OCI-LY7 (cell line): ENCODE measurements around the gene RNF157. TPM values are rescaled to one million over a fixed set of nuclear protein-coding genes. Genes with fewer than 3 reads are reported as not detected.

Experiments used
- BruUV-seq: library from RNA; stranded (reverse); fragments of 400-500 nt; replicated peaks from 2 replicates; lab custom pipeline; 2021; lab: Mats Ljungman, UMichigan
- CTCF ChIA-PET: fragments of 300-600 bp; sonication (Branson Sonifier 250); formaldehyde crosslinking; loops from one replicate; lab custom pipeline; 2022; ENCODE audit warnings: antibody characterized with exemption; ENCODE audit not compliant: unreplicated experiment; lab: Charles Lee
- POLR2A ChIA-PET: fragments of 300-600 bp; sonication (Branson Sonifier 250); formaldehyde crosslinking; loops from one replicate; lab custom pipeline; 2022; ENCODE audit warnings: antibody characterized with exemption; lab: Charles Lee
- DNase-seq: peaks from one replicate; pipeline ENCODE4 v3.0.0-alpha.2; 2015; ENCODE audit warnings: low spot score
- H2AFZ ChIP-seq: fragments of 200-600 bp; sonication (generic), shearing (Covaris generic); 2 replicates; pipeline ENCODE4 v1.6.1; 2014; ENCODE audit warnings: mild to moderate bottlenecking, antibody characterized with exemption, low read length, moderate library complexity
- H3K27ac ChIP-seq: fragments of 200-600 bp; sonication (generic); 2 replicates; pipeline ENCODE4 v1.5.1; 2014; ENCODE audit warnings: mixed run types, low read depth, mild to moderate bottlenecking, moderate library complexity, low read length, inconsistent platforms; ENCODE audit not compliant: poor library complexity, severe bottlenecking
- H3K36me3 ChIP-seq: fragments of 200-600 bp; sonication (generic); 2 replicates; pipeline ENCODE4 v1.6.1; 2014; ENCODE audit warnings: mild to moderate bottlenecking, antibody characterized with exemption, low read length, moderate library complexity, mixed read lengths; ENCODE audit not compliant: insufficient read depth
- H3K4me1 ChIP-seq: fragments of 200-600 bp; sonication (generic); 2 replicates; pipeline ENCODE4 v1.5.1; 2014; ENCODE audit warnings: mild to moderate bottlenecking, low read length; ENCODE audit not compliant: insufficient read depth, poor library complexity, severe bottlenecking
- H3K4me2 ChIP-seq: fragments of 200-600 bp; sonication (generic); 2 replicates; pipeline ENCODE4 v1.6.1; 2014; ENCODE audit warnings: mild to moderate bottlenecking, low read length
- H3K4me3 ChIP-seq: fragments of 200-600 bp; sonication (generic); 2 replicates; pipeline ENCODE4 v1.5.1; 2014; ENCODE audit warnings: mild to moderate bottlenecking, low read depth, low read length; ENCODE audit not compliant: poor library complexity, severe bottlenecking
- H3K79me2 ChIP-seq: fragments of 200-600 bp; sonication (generic); 2 replicates; pipeline ENCODE4 v1.6.1; 2016; ENCODE audit warnings: low read depth, mild to moderate bottlenecking, low read length, moderate library complexity, mixed read lengths; ENCODE audit not compliant: insufficient read depth
- H3K9me2 ChIP-seq: fragments of 200-600 bp; sonication (generic); 2 replicates; pipeline ENCODE4 v1.6.1; 2016; ENCODE audit warnings: mild to moderate bottlenecking, low read length, mixed read lengths; ENCODE audit not compliant: insufficient read depth
- H3K9me3 ChIP-seq: fragments of 200-600 bp; sonication (generic); 2 replicates; pipeline ENCODE4 v1.6.1; 2014; ENCODE audit warnings: mild to moderate bottlenecking, mixed run types, low read length, mixed read lengths
- H4K20me1 ChIP-seq: fragments of 200-600 bp; sonication (generic); 2 replicates; pipeline ENCODE4 v1.6.1; 2014; ENCODE audit warnings: mild to moderate bottlenecking, antibody characterized with exemption, low read length, moderate library complexity, mixed read lengths; ENCODE audit not compliant: insufficient read depth
- CTCF ChIP-seq: fragments of 200-600 bp; sonication (generic); conservative IDR thresholded peaks from 2 replicates; pipeline ENCODE4 v1.5.1; 2014; ENCODE audit warnings: mild to moderate bottlenecking, antibody characterized with exemption, low read length, moderate library complexity, mixed read lengths
- EZH2phosphoT487 ChIP-seq: fragments of 200-600 bp; sonication (generic); IDR thresholded peaks from 2 replicates; pipeline ENCODE4 v1.6.1; 2018; ENCODE audit warnings: low read depth, borderline replicate concordance, mild to moderate bottlenecking, mixed run types, antibody characterized with exemption, low read length, moderate library complexity, mixed read lengths
- intact Hi-C: fragments of 100-400 bp; cut with micrococcal nuclease; formaldehyde crosslinking; loops from one replicate; pipeline ENCODE4 v1.10.0; 2022; ENCODE audit not compliant: unreplicated experiment
- total RNA-seq, 2 experiments: library from RNA; depleted of rRNA in 1 of 2; stranded (reverse); fragments of >200 nt in 1 of 2; shearing (Covaris generic) in 1 of 2; gene quantifications; 2 replicates each; pipeline ENCODE4 v1.2.3, GENCODE V29; 2014 to 2022

Gene RNF157
- total RNA-seq, 2 experiments from 2014 or later = 0.28 to 1.3 TPM

GRCh38 chr17:76239538-76240274, 587 bp downstream of the RNF157 start:
- no peak for DNase-seq
- Histone ChIP-seq H4K20me1 (no peaks in the 10 kb centered on the region), H3K4me2 (no peak overlapping the region), H2AFZ (no peak overlapping the region), H3K9me2 (no peaks in the 10 kb centered on the region), H3K36me3 (no peaks in the 10 kb centered on the region), H3K27ac (no peak overlapping the region), H3K9me3 (no peaks in the 10 kb centered on the region), H3K79me2 (no peaks in the 10 kb centered on the region), H3K4me3 (no peak overlapping the region), H3K4me1 (no peaks in the 10 kb centered on the region)
- intact Hi-C loops = no loop called here
- TF ChIP-seq EZH2phosphoT487 (no peak), CTCF (no peak)
- no TSS peak for BruUV-seq
- CTCF ChIA-PET = no interaction called here
- POLR2A ChIA-PET = no interaction called here

GRCh38 chr17:76238847-76239537, 1.3 kb downstream of the RNF157 start:
- Histone ChIP-seq H3K4me1 (no peaks in the 10 kb centered on the region), H3K4me3 (no peak overlapping the region), H3K4me2 (no peak overlapping the region), H3K9me3 (no peaks in the 10 kb centered on the region), H3K27ac (no peak overlapping the region), H3K9me2 (no peaks in the 10 kb centered on the region), H2AFZ (no peak overlapping the region), H3K36me3 (no peaks in the 10 kb centered on the region), H4K20me1 (no peaks in the 10 kb centered on the region), H3K79me2 (no peaks in the 10 kb centered on the region)
- DNase-seq = no peak
- ChIA-PET POLR2A (interaction anchor here (0.8 to 1.0 kb wide), 3 partner anchors 10 to 226 kb away, joined by 3 to 6 read pairs (median 5); no protein-coding TSS in a partner anchor), CTCF (no interaction called here)
- BruUV-seq = no TSS peak
- intact Hi-C loops = no loop called here
- TF ChIP-seq CTCF (no peak), EZH2phosphoT487 (no peak)
